Measurements from ENCODE around the gene SGIP1. TPM values are rescaled to one million over a fixed set of nuclear protein-coding genes. Genes with fewer than 3 reads are reported as not detected.
A peak's percentile ranks its signal among the peaks of the same experiment; 100 is the strongest.

The SGIP1 gene
- 0.11 and 0.39 TPM in 2 replicates for total RNA-seq

GRCh38 chr1:66533804-66534740 is at the start of gene SGIP1:
TSS of gene SGIP1 (plus strand) at chr1:66534153. CDS start at chr1:66534359, 206 bp downstream.

GRCh38 chr1:66752000-66752592 is 218.1 kb downstream of the SGIP1 start, which contains the start of gene DYNLT5:
TSS of gene DYNLT5 (plus strand) at chr1:66752459. CDS start at chr1:66754659, 2,200 bp downstream.

Small RNA genes lying within 50 kb of the gene (small RNA-seq; reads per million reads assigned to genes)
- gene MIR3117: 3.3 reads per million, percentile 87 among the genes with 10 or more reads in this experiment

Other genes with a start within 250 kb of the SGIP1 start
- gene DYNLT5, start 218.3 kb downstream of the SGIP1 start, total RNA-seq: not detected in 2 replicates